ENCODE results near the gene LRRC75B.
"Not testable (repeated sequence)": the region's sequence is repeated elsewhere in the genome, so short reads cannot be mapped to it uniquely, and the experiment has no call there.

LRRC75B gene

DNA sequence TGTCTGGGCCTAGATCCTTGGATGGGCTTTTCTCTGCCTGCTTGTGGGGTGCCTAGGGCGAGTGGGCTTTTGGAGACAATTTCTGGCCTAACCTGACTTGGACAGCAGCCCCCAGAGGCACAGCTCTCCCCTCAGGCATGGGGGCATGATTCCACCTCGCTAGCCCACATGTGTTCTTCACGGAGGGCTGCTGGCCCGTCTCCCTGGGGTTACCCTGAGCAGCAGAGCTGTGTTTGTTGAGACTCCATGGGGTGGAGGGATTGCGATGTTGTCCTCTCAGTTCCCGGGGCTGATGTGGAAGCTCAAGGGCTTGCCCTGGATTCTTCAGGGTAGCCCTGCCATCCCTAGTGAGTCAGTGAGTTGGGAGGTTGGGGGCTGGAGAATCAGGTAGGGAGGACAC lies 2.4 kb upstream of the LRRC75B start:
- H3K4me3 ChIP-seq (ENCODE audit: low read depth, low read length): no peak overlapping the region
- TF ChIP-seq, protein P1, sequence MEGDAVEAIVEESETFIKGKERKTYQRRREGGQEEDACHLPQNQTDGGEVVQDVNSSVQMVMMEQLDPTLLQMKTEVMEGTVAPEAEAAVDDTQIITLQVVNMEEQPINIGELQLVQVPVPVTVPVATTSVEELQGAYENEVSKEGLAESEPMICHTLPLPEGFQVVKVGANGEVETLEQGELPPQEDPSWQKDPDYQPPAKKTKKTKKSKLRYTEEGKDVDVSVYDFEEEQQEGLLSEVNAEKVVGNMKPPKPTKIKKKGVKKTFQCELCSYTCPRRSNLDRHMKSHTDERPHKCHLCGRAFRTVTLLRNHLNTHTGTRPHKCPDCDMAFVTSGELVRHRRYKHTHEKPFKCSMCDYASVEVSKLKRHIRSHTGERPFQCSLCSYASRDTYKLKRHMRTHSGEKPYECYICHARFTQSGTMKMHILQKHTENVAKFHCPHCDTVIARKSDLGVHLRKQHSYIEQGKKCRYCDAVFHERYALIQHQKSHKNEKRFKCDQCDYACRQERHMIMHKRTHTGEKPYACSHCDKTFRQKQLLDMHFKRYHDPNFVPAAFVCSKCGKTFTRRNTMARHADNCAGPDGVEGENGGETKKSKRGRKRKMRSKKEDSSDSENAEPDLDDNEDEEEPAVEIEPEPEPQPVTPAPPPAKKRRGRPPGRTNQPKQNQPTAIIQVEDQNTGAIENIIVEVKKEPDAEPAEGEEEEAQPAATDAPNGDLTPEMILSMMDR (IDR thresholded peaks at IDR 0.05; ENCODE audit: borderline replicate concordance, insufficient read depth, low read depth, low read length): no peak

DNA sequence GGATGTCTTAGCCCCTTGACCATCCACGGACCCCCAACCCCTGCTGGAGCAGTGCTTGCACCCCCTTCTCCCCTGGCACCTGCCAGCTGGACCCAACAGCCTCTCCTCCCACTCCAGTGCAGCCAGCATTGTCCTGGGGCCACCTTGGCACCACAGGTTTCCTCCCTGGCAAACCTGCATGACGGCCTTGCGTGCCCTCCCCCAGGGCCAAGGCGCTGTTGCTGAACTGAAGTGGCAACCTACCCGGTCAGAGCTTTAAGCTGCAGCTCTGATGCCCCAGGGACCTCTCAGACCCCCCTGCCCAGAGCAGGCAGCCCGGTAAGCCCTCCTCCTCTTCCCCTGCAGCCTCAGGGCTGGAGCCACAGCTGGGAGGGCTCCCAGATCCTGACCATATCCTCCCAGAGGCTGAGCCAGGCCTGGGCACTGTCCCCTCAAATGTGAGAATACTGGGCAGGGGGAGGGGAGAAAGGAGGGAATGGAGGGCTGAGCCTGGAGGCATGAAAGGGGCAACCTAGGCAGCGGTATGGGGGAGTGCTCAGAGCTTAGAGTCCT lies 1.8 kb upstream of the LRRC75B start:
- TF ChIP-seq, protein P1 (IDR thresholded peaks at IDR 0.05; ENCODE audit: borderline replicate concordance, insufficient read depth, low read depth, low read length): no peak
- no peak overlapping the region for H3K4me3 ChIP-seq (ENCODE audit: low read depth, low read length)

DNA sequence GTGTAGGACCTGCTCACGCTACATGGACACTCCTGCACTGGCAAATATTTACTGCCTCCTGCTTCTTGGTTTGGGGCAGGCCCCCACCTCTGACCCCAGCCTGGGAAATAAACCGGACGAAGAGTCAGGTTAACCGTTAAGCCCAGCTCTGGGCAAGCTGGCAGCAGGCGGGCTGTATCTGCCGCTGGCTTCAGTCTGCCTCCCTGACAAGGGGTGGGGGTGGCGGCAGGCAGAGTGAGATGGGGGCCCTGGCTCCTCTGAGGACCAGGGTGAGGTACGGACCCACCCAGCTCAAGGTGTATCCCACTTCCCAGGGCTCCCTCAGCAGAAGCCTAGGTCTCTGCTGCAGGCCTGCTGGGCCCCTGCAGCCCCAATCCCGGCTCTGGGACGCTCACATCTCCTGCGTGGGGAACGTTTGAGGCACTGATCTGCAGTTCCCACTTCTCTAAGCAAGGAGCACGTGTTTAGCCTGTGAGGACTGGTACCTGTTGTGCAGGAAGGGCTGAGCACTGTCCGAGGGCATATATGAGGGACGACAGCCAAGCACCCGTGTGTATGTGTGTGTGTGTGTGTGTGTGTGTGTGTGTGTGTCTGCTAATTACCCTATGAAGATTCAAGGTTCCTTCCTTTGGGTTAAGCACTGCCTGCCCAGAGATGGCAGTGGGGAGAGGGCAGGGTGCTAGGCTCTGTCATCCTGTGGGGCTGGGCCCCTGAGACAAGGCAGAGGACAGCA lies 1.1 kb upstream of the LRRC75B start:
- H3K4me3 ChIP-seq (ENCODE audit: low read depth, low read length): no peak overlapping the region
- TF ChIP-seq, protein P1 (IDR thresholded peaks at IDR 0.05; ENCODE audit: borderline replicate concordance, insufficient read depth, low read depth, low read length): no peak

DNA sequence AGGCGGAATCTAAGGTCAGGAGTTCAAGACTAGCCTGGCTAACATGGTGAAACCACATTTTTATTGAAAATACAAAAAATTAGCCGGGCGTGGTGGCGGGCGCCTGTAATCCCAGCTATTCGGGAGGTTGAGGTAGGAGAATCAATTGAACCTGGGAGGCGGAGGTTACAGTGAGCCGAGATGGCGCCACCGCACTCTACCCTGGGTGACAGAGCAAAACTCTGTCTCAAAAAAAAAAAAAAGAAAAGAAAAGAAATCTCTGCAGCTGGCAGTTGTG lies 624 bp upstream of the LRRC75B start:
- H3K4me3 ChIP-seq (ENCODE audit: low read depth, low read length): not testable (repeated sequence)

DNA sequence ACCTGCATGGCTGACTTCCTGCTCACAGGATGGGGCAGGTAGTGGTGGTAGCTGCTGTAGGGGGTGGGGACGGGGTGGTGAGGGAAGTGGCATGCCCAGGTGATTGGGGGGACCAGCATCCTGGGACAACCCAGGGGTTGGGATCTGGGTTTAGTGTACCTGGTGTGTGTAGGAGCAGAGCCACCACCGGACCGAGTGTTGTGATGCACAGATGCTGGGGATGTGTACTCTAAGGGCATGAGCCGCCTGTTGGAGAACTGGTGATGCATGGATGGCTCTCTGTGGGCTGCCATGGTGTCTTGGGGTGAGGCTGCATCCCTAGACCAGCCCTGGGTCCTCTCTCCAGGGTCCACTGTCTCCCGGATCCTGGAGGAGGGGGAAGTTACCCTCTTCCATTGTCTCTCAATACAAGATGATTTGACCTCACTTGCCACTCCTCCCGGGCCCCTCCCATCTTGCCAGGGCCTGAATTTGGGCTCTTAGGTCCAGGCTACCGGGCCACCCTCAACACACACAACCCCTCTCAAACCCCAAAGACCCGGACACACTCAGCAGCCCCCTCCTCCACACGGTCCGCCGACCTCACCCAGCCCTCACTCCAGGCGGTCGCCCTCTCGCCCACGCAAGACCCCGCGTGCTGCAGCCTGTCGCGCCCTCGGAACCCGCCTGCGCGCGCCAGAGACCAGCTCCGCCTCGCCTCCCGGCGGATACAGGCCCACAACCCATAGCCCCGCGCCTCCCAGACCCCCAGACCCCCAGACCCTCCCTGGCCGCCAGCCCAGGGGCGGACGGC lies 619 bp downstream of the LRRC75B start:
- peak overlapping the region; percentile 55 for H3K4me3 ChIP-seq (ENCODE audit: low read depth, low read length)
- TF ChIP-seq, protein P1 (IDR thresholded peaks at IDR 0.05; ENCODE audit: borderline replicate concordance, insufficient read depth, low read depth, low read length): no peak

DNA sequence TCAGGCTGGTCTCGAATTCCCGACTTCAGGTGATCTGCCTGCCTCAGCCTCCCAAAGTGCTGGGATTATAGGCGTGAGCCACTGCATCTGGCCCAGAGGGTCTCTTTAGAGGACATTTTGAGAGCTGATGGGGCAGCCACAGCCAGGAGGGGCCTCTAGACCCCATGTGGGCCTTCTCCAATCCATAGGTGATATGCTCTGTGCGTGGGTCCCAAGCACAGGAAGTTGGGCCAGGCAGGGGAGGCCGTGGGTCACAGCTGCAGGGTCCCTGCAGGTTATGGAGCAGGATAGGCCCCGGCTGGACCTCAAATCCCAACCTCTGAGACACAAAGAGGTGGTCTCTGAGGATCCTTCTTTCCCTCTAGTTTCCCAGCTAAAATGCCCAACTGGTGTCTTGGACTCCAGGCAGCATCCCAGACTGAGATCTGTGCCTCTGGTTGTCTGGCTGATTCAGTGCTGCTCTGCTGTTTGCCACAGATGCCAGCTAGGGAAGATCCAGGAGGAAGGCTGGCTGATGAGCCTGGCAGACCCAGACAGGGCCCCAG lies 1.5 kb downstream of the LRRC75B start:
- TF ChIP-seq, protein P1 (IDR thresholded peaks at IDR 0.05; ENCODE audit: borderline replicate concordance, insufficient read depth, low read depth, low read length): no peak
- no peak overlapping the region for H3K4me3 ChIP-seq (ENCODE audit: low read depth, low read length)

DNA sequence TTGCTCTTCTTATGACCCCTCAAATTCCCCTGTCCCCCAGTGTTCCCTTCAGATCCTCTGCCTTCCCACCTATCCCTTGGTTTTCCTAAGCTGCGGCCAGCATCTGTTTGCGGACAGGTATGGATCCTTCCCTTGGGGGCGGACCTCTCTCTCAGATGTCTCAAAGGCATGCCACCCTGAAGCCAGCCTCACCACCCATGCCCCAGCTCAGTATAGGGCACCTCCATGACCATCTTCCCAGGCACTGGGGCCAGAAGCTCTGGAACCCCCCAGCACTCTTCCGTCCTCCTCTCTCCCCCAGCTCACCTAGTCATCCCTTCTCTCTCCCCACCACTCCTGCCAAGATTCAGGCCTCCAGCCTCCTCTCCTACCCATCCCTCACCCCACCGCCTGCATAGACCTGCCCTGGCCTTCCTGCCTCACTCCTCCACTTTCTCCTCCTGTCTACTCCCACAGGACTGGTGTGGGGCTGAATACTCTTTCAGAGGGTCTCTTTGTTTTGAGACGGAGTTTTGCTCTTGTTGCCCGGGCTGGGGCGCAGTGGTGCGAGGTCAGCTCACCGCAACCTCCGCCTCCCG lies 2.2 kb downstream of the LRRC75B start:
- no peak overlapping the region for H3K4me3 ChIP-seq (ENCODE audit: low read depth, low read length)
- TF ChIP-seq, protein P1 (IDR thresholded peaks at IDR 0.05; ENCODE audit: borderline replicate concordance, insufficient read depth, low read depth, low read length): no peak
